Measurements from ENCODE around the gene OAF.

GRCh38 chr11:120256178-120256577, 45.3 kb downstream of the OAF start:
- TF ChIP-seq CTCF (IDR thresholded peaks at IDR 0.05) (no peak), POLR2A (IDR thresholded peaks at IDR 0.05) (no peak), POLR2AphosphoS5 (IDR thresholded peaks at IDR 0.05) (no peak), EP300 (IDR thresholded peaks at IDR 0.05) (no peak)

All from sigmoid colon (tissue), 4 donors.